ENCODE measurements around the gene LILRB1. TPM values are rescaled to one million over a fixed set of nuclear protein-coding genes. Genes with fewer than 3 reads are reported as not detected.

The LILRB1 gene
- total and polyA plus RNA-seq, 2 of the 13 experiments (the other 11 are each of a cell fraction or from before 2014, with no cell fraction given) = not detected

GRCh38 chr19:54684527-54684926 is 54.2 kb downstream of the LILRB1 start (continued):
- peak; percentile 65; the same call in 1 of the 2 replicates for TF ChIP-seq MLXIP (CRISPR knock-in tag; IDR thresholded peaks at IDR 0.05; ENCODE audit: borderline replicate concordance)
- TF ChIP-seq HIC2 (CRISPR knock-in tag; IDR thresholded peaks at IDR 0.05; ENCODE audit: low read depth) = no peak
- TF ChIP-seq HMGXB3 (CRISPR knock-in tag; IDR thresholded peaks at IDR 0.05; ENCODE audit: borderline replicate concordance) = peak; percentile 75; the same call in 1 of the 2 replicates
- no peak for TF ChIP-seq TFAP4 (IDR thresholded peaks at IDR 0.05; ENCODE audit: borderline replicate concordance, low read depth)
- peak; percentile 95 for TF ChIP-seq ZSCAN9 (CRISPR knock-in tag; IDR thresholded peaks at IDR 0.05; ENCODE audit: borderline replicate concordance)
- no peak for TF ChIP-seq REL (CRISPR knock-in tag; conservative IDR thresholded peaks at IDR 0.05)
- TF ChIP-seq LRRFIP1 (CRISPR knock-in tag; conservative IDR thresholded peaks at IDR 0.05) = 0 out of 2 replicates have a peak, but pooled peaks have one; percentile 76
- 0 out of 2 replicates have a peak, but pooled peaks have one; percentile 48 for TF ChIP-seq ZNF563 (CRISPR knock-in tag; IDR thresholded peaks at IDR 0.05)
- TF ChIP-seq HMG20A (CRISPR knock-in tag; IDR thresholded peaks at IDR 0.05; ENCODE audit: borderline replicate concordance) = no peak
- no peak for TF ChIP-seq ELF4 (CRISPR knock-in tag; IDR thresholded peaks at IDR 0.05; ENCODE audit: borderline replicate concordance)
- TF ChIP-seq CAMTA2 (CRISPR knock-in tag; IDR thresholded peaks at IDR 0.05; ENCODE audit: borderline replicate concordance) = no peak
- peak; percentile 90; the same call in 1 of the 2 replicates for TF ChIP-seq ATF6 (CRISPR knock-in tag; conservative IDR thresholded peaks at IDR 0.05)
- TF ChIP-seq RORA (CRISPR knock-in tag; IDR thresholded peaks at IDR 0.05) = no peak
- peak; percentile 36; the same call in 1 of the 2 replicates for TF ChIP-seq CBX5 (CRISPR knock-in tag; IDR thresholded peaks at IDR 0.05; ENCODE audit: borderline replicate concordance)

All from HepG2 (cell line).